ENCODE measurements around the gene TMEM50A.
"Not testable (repeated sequence)": the region's sequence is repeated elsewhere in the genome, so short reads cannot be mapped to it uniquely, and the experiment has no call there.

TMEM50A gene

GRCh38 chr1:25338188-25338981 is at the start of gene TMEM50A:
Gene TMEM50A, plus strand, starts transcription at chr1:25338334. Its CDS starts 2,153 bp downstream, at chr1:25340487.
- peak; percentile 90 to 94 for DNase-seq

DNA sequence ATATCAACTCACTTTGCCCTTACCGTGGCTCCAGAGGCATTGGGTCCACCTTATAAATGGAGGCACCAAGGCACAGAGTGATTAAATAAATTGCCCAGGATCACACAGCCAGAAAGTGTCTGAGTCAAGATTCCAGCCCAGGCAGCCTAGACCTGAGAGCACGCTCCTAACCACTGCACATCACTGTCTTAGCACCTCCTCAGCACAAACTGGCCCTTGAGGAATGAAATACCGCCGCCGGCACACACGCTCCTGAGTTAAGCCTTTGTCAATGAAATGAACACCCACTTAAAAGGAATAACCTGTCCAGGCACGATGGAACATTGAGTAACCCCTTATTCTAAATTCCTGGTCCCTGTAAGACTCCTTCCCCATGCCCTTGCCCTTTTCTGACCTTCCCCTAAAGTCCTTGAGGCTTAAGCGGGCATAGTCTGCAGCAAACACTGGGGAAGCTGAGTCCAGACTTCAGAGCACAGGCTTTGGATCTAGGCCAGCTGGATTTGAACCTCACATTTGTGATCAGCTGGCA is 49.5 kb upstream of the TMEM50A start:
- not testable (repeated sequence) for DNase-seq

DNA sequence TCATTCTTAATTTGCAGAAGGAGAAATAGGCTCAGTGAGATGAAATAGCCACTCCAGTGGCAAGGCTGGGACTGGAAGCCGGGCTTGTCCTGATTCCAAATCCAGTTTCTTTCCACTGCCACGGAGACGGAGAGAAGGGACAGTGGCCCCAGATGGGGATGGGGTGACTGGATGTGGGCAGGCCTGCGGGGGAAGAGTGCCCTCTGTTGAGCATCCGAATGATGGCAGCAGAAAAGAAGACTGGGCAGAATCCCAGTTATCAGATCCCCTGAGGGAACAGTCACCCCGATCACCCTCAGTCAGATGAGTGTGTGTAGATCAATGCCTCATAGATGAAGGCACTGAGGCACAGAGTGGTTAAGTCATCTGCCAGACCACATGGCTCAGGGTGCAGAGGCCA is 48.1 kb upstream of the TMEM50A start:
- DNase-seq: peak in 1 of 2 donors; percentile 2

GRCh38 chr1:25293426-25293825 is 44.7 kb upstream of the TMEM50A start:
- not testable (repeated sequence) for DNase-seq

- DNase-seq: not testable (repeated sequence)
These were observed 43.0 kb upstream of the TMEM50A start for GRCh38 chr1:25294889-25295826.

GRCh38 chr1:25296501-25296900 is 41.6 kb upstream of the TMEM50A start:
- DNase-seq: not testable (repeated sequence)

GRCh38 chr1:25300729-25301128 is 37.4 kb upstream of the TMEM50A start:
- DNase-seq: not testable (repeated sequence)

DNA sequence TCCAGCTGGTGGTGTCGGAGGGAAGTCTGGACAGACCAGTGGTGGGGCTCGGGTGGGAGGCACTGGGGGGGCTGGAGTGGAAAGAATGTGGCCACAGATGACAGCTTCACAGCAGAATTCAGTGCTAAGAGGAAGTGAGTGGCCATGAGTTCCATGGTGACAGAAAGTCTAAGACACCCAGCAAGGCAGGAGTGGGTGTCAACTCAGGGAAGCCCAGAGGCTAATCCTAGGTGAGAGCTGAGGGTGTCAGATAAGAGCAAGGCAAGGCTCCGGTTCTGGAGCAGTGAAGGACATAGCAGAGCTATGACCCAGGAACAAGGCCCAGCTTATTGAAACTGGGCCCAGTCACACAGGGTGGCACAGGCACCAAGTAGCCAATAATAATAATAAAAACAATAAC is 35.8 kb upstream of the TMEM50A start:
- DNase-seq: not testable (repeated sequence)

DNA sequence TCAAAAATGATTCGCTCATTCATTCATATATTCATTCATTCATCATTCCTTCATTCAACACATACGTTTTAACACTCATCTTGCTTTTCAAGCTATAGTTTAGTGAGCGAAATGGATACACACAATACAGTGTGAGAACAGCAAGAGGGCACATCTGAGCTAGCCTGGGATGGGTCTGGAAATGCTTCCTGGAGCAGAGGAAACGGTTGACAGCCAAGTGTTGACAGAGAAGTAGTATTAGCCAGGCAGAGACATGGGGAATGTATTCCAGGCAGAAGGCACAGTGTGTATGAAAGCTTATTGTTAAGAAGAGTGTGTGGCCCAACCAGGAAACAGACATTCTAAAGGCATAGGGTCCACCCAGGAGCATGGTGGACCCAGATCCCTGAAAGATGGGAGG is 33.2 kb upstream of the TMEM50A start:
- not testable (repeated sequence) for DNase-seq

DNA sequence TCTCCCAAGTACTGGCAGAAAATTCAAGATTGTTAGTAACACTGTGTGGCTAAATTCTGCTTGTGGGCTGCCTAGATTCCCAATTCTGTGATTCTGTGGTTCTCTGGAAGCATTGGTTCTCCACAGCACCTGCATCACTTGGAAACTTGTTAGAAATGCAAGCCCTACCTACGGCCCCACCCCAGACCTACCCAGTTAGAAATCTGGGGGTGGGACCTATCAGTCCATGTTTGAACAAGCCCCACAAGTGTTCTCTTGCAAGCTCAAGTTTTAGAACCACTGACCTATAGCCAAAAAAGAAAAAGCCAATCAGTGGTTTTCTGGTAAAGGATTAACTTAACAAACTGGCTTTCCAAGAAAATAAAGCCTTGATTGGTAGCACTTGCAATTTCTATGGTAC is 30.0 kb upstream of the TMEM50A start:
- DNase-seq: not testable (repeated sequence)

- not testable (repeated sequence) for DNase-seq
These were observed 29.0 kb upstream of the TMEM50A start for GRCh38 chr1:25309085-25309484.

- not testable (repeated sequence) for DNase-seq
These were observed 28.6 kb upstream of the TMEM50A start for GRCh38 chr1:25309486-25309885.

- not testable (repeated sequence) for DNase-seq
These were observed 25.2 kb upstream of the TMEM50A start for GRCh38 chr1:25312806-25313470.

DNA sequence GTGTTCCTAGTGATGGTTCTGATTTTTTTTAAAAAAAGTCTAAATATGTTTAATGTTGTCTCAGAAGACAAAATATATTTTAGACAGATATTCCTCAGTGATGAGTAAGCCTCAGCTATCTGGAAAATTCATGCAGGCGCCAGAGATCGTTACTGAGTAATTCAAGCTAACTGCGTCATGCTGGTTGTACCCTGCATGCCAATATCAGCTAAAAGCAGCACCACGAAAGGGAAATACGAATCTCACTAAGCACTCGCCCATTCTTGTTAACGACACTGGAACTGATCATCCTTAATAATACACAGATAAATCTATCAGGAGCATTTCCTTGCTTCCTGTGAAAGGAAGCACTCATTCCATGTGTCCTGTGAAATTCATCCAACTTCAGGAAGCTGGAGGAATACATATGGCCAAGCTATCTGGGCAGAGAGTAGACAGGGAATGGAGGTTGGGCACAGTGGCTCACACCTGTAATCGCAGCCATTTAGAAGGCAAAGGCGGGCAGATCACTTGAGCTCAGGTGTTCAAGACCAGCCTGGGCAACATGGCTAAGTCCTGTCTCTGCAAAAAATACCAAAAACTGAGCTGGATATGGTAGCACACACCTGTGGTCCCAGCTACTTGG is 17.7 kb upstream of the TMEM50A start:
- DNase-seq: not testable (repeated sequence)

DNA sequence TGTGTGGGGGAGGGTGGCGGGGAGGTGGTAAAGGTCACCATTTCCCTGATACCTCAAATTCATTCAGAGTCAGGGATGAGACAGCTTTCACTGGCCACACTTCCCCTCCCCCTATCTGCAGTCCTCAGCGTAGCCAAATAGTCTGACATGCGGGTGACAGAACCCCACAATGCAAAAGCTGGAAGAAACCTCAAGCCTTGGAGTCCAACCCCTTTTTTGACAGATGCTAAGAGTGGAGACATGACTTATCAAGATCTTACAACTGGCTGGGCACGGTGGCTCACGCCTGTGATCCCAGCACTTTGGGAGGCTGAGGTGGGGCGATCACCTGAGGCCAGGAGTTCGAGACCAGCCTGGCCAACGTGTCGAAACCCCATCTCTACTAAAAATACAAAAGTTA is 16.0 kb upstream of the TMEM50A start:
- DNase-seq: not testable (repeated sequence)

DNA sequence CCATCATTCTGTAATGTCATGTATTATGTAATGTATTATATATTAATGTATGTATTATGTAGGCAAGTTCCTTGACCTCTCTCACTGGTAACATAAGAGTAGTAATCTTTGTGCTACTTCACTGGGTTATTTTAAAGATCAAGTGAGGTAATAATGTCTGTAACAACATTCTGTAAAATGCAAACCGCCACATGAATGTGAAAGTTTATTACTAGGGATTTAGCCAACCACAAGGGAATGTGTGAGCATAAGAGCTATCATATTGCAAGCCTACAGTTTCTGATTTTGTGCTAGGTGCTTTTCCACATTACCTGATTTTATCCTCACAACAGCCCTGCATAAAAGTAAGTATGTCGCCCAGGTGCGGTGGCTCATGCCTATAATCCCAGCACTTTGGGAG is 13.7 kb upstream of the TMEM50A start:
- not testable (repeated sequence) for DNase-seq

DNA sequence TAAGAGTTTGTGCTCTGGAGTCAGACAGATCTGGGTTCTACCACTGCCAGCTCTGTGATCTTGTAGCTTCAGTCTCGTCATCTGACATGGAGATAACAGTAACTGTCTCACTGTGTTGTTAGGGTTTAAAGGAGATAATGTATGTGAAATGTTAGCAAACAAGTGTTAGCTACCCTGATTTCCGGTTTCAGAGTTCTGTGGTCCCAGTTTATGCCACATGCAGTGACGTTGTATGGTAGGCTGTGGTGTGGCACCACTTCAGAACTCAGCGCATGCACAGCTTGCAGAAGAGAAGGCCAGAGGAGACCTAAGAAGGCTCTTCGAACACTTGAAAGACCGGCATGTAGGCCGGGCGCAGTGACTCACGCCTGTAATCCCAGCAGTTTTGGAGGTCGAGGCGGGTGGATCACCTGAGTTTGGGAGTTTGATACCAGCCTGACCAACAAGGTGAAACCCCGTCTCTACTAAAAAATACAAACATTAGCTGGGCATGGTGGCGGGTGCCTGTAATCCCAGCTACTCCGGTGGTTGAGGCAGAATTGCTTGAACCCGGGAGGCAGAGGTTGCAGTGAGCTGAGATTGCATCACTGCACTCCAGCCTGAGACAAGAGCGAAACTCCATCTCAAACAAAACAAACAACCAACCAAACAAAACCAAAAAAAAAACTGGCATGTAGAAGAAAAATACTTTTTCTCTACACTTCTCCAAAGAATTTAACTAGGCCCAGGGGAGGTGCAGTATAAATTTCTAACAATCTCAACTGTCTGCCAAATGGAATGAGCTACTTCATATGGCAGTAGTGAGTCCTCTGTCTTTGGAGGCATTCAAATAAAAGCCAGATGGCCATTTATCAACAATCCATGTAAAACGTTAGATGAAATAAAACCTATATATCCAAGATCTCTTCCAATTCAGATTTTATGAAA is 10.0 kb upstream of the TMEM50A start:
- not testable (repeated sequence) for DNase-seq

- DNase-seq: not testable (repeated sequence)
These were observed 9.3 kb upstream of the TMEM50A start for GRCh38 chr1:25328791-25329185.

DNA sequence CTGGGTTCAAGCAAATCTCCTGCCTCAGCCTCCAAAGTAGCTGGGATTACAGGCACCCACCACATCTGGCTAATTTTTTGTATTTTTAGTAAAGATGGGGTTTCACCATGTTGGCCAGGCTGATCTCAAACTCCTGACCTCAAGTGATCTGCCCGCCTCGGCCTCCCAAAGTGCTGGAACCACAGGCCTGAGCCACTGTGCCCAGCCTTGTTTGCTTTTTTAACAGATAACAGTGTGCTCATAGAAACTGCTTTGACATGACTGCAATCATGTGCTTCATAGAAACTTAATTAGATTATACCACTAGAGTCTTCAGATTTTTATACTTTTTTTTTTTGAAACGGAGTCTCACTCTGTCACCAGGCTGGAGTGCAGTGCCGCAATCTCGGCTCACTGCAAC is 8.8 kb upstream of the TMEM50A start:
- DNase-seq: not testable (repeated sequence)

- DNase-seq: peak; percentile 19 to 40
These were observed 8.2 kb upstream of the TMEM50A start for GRCh38 chr1:25329950-25330349.

DNA sequence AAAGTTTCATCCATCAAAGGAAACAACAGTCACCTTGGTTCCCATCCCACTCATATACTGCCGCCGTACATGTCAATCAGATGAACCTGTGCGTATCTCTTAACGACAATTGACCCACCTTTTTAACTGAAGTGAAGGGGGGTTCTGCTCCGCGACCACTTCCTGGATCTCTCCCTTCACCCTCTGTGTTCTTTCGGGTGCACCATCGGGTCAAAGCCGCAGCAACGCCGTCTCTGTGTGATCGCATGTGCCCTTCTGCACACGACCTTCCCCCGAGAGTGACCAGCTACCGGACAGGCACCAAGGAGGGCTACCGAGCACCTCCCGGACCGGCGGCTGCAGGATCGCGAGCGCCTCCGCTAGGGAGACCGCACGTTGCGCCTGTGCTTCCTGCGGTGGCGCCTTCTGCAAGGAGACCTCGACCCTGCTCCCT is 1.2 kb upstream of the TMEM50A start:
- peak; percentile 23 to 29 for DNase-seq

All from CD4-positive, alpha-beta T cell treated with Interleukin-1 beta for 1 hour (primary cell).